ENCODE measurements around the gene DSCAML1.

The DSCAML1 gene

DNA sequence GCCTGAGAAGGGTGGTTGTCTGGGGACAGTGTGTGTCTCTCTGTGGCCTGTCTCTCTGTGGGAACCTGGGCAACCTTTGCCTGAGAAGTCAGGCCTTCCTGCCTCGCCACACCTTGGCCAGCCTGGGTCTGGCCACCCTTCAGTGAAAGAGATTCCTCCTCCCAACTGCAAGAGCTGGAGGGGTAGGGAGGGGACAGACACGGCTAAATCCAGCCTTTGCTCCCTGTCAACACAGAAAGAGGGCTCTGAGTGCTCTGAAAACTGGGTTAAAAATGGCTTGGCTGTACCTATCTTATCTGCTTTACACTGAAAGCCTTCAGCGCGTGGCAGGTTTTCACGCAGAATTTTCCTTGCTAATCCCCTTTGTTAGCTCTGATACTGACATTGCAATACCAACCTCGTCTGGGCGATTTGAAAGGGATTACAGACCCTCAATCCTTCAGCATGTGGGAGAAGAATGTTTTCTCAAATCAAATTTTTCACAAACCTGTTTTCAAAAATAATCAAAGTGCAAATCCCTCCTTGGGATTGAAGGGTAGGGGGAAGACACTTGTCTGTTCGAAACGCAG lies 163.7 kb downstream of the DSCAML1 start:
- DNase-seq = no peak

GRCh38 chr11:117632306-117632705 lies 164.7 kb downstream of the DSCAML1 start:
- DNase-seq = no peak

GRCh38 chr11:117631336-117632140 lies 165.5 kb downstream of the DSCAML1 start:
- DNase-seq = no peak

GRCh38 chr11:117629891-117630538 lies 167.0 kb downstream of the DSCAML1 start:
- DNase-seq = no peak

DNA sequence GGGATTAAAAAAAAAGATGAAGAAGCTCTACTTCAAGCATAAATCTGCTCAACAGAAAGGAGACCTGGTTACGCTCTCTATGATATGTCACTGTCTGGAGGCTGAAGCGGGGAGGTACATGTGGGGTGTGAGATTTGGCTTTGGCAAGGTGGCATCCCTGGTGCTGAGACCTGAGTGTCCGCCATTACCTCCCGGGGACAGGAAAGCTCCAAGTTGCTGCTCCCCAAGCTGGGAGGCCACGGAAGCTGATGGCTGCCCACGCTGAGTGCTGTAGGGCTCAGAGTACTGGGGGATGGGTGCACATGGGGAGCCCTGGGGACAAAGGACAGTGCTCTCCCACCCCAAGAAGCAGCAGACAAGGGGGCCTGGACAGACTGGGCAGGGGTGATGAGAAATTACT lies 167.9 kb downstream of the DSCAML1 start:
- DNase-seq = no peak

DNA sequence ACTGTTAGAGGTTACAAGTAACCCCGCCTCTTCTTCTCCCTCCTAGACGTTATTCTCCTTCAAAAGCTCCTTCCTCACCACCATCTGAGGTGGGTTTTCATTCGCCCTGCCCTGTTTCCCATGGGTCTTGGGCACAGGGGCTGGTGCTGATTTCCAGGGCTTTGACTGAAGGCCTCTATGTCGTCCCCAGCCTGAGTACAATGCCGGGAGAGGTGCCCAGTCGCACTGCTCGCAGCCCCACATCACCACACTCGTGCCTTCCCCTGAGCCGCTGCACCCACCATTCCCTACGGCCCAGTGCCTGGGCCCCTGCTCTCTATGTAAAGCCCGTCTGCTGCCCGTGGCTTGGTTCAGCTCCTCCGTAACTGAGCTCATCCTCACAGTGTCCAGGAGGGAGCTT lies 169.8 kb downstream of the DSCAML1 start:
- no peak for DNase-seq

- no peak for DNase-seq
Observed at GRCh38 chr11:117626576-117626975, 170.4 kb downstream of the DSCAML1 start.

GRCh38 chr11:117625237-117625636 lies 171.8 kb downstream of the DSCAML1 start:
- no peak for DNase-seq

GRCh38 chr11:117623831-117624271 lies 173.2 kb downstream of the DSCAML1 start:
- DNase-seq = no peak

GRCh38 chr11:117621226-117621625 lies 175.8 kb downstream of the DSCAML1 start:
- DNase-seq = peak in 1 of 2 experiments; percentile 10

DNA sequence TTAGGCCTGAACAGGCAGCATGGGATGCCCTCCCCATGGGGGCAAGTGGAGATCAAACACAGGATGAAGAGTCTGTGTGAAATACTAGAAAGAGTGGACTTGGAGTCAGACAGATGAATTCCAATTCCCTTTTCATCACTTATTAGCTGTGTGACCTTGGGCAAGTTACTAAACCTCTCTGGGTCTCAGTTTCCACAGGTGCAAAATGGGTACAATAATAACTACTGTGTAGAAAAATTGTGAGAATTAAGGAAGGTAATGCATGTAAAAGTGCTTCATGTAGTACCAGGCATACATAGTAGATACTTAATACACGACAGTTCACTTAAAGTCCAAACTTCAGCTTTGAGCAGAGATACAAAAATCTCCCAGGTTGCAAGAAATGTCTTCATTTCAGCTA lies 176.4 kb downstream of the DSCAML1 start:
- no peak for DNase-seq

GRCh38 chr11:117620086-117620485 lies 176.9 kb downstream of the DSCAML1 start:
- DNase-seq = no peak

- DNase-seq = no peak
Observed at GRCh38 chr11:117619661-117620060, 177.4 kb downstream of the DSCAML1 start.

GRCh38 chr11:117618982-117619355 lies 178.0 kb downstream of the DSCAML1 start:
- no peak for DNase-seq

GRCh38 chr11:117618302-117618981 lies 178.6 kb downstream of the DSCAML1 start:
- no peak for DNase-seq

DNA sequence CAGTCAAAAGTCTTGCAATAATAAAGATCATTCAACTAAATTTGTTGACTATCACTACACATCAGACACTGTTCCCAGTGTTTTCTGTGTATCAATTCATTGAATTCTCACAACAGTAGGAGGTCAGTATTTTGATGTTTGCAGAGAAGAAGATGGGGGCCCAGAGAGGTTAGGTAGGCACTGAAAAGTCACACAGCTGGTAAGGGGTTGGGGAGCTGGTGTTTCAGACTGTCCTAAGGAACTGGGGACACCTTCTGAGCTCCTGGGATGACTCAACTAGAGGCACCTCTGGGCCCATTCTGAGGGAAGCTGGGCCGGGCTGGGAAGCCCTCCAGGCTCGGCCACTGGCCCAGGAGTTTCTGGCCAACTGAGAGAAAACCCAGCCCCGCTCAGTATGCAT lies 180.0 kb downstream of the DSCAML1 start:
- DNase-seq = no peak

DNA sequence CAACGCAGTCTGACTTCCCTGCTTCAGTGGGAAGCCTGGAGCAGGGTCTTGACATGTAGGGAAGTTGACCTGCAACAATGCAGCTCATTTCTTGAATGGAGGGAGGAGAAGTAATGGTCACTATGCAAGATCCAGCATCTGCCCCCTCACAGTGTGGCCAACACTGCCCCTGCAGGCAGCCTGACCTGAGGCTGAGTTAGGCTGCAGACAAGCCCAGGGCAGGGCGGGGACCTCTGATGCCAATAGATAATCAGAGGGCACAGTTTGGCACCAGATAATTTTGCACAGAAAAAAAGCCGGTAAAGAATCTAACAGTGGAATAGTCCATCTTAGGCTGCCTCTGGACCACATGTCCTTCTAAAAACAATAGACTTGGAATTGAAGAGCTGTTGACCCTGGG lies 182.3 kb downstream of the DSCAML1 start:
- DNase-seq = no peak

GRCh38 chr11:117613521-117613920 lies 183.5 kb downstream of the DSCAML1 start:
- DNase-seq = no peak

GRCh38 chr11:117612177-117612576 lies 184.8 kb downstream of the DSCAML1 start:
- no peak for DNase-seq

- no peak for DNase-seq
Observed at GRCh38 chr11:117610901-117611300, 186.1 kb downstream of the DSCAML1 start.

GRCh38 chr11:117610045-117610444 lies 187.0 kb downstream of the DSCAML1 start:
- DNase-seq = no peak

DNA sequence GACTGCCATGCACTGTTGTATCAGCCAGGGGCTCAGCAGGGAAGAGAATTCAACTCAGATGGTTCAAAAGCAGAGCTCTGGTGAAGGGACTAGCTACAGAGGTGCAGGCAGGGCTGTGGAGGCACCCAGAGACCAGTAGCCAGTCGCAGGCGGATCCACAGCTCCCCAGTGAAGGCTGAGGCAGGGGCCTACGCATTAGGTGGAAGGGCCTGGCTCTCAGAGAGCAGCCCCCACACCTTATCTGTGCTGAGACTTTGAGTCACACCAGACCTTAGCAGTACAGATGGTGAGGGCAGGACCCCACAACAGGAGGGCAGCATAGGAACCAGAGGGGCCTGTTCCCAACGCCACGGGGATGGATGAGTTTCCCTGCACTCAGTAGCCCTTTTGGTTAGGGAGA lies 189.6 kb downstream of the DSCAML1 start:
- no peak for DNase-seq

DNA sequence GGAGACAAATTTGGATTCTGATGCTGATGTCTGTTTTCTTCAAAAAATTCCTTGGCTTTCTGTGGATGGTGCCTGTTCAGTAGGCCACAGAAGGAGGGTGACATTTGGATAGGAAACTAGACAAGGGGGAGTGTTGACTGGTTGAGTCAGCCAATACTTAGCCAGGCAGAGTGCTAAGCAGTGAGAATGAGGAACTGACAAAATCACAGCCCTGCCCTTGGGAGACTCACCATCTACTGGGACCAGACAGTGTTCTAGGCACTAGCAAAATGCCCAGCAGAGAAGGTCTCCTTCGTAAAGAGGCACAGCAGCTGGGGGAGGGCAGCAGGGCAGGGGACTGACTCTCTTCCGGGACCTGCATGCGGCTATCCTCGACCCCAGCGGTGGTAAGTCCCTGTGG lies 190.2 kb downstream of the DSCAML1 start:
- DNase-seq = no peak

DNA sequence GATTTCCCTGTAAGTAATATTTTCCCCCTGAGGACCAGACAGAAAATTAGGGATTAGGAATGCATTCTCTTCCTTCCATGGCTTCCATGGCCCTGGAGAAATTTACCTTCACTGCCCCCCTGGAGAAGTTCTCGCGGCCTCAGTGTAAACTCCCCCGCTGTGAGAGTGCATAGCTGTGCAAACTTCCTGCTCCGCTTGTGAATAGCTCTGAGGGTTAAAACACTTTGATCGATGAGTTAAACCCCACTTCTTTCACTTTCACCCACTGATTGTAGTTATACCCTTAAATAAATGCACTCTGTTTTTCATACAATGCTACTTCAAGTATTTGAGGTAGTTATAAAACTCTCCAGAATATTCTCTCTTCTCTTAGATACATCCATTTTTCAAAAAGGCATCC lies 190.8 kb downstream of the DSCAML1 start:
- DNase-seq = no peak

Measured in AML-193 (cell line).